ENCODE data around the gene TRIM23.

The TRIM23 gene

GRCh38 chr5:65566505-65566904 lies 57.6 kb downstream of the TRIM23 start:
- TF ChIP-seq ZFX (IDR thresholded peaks at IDR 0.05; ENCODE audit: borderline replicate concordance): no peak
- TF ChIP-seq CTCF (IDR thresholded peaks at IDR 0.05): no peak
- H3K27ac ChIP-seq: no peak overlapping the region

DNA sequence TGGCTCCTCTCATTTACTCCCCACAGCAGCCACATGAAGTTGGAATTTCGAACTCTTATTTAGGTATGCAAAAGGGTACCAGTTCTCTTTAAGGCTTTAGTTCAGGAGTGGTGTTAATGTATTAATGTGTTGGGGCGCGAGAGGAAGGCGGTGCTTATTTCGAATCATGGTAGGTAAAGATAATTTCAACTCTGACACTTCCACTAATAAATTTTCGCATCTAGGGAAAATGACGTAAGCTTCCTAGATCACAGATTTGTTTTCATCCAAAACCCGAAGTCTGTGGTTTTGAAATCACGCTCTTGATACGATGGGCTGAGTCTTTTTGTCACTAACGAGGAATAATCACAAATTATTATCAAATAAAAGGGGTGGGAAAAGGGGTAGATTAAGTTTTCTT lies 60.4 kb downstream of the TRIM23 start:
- no peak for TF ChIP-seq ZFX (IDR thresholded peaks at IDR 0.05; ENCODE audit: borderline replicate concordance)
- no peak for TF ChIP-seq CTCF (IDR thresholded peaks at IDR 0.05)

DNA sequence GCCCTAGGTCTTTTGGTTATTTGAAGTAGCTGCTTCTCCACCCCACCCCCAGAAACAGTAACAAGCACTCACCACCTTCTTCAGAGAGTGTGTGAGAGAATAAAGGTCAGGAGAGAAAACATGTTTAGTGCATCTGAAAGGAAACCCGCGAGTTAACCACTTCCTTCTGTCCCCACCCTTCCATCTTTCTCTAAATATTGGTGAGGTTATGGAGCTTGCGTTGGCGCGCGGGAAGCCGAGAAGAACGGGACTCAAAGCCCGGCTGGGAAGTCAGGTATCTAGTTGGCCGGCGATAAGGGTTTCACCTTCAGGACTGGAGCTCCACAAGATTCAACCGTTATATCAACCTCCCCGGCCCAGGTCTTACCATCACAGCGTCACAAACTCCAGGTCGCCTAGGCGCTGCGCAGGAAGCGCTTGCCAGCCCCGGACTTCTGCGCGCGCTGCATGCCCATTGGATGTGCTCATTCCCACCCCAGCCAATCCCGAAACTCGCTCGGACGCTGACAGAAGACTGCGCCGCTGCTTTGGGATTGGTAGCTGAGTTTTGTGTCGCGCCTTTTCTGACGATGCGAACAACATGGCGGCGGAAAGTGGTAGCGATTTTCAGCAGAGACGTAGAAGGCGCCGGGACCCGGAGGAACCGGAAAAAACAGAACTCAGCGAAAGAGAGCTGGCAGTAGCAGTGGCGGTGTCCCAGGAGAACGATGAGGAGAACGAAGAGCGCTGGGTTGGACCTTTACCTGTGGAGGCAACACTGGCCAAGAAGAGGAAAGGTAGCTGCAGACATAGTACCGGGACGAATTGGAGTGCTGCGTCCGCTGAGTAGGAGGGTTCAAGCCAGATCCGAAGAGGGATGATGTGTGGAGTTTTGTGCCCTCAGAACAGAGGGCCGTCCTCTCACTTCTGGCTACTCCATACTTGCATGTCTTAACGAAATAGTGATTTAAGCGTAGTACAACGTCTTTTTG lies 61.1 kb downstream of the TRIM23 start, which contains the start of the genes CENPK and PPWD1:
Gene CENPK (minus strand): TSS at position 438 of the 971 bp plus-strand sequence. CDS start 8,261 bp downstream, outside the sequence.
Gene PPWD1 (plus strand): TSS at position 566 of the 971 bp plus-strand sequence. CDS start 15 bp downstream, at position 581.
- no peak for TF ChIP-seq CTCF (IDR thresholded peaks at IDR 0.05)
- TF ChIP-seq ZFX (IDR thresholded peaks at IDR 0.05; ENCODE audit: borderline replicate concordance): no peak

More for the DNA sequence above, 60.4 kb downstream of the TRIM23 start:
- peak overlapping the region; percentile 82 for H3K27ac ChIP-seq

GRCh38 chr5:65556718-65557117 lies 67.4 kb downstream of the TRIM23 start:
- TF ChIP-seq ZFX (IDR thresholded peaks at IDR 0.05; ENCODE audit: borderline replicate concordance) (no peak), CTCF (IDR thresholded peaks at IDR 0.05) (no peak)
- H3K27ac ChIP-seq: no peak overlapping the region

More for the DNA sequence above, 61.1 kb downstream of the TRIM23 start, which contains the start of the genes CENPK and PPWD1:
- peak within 1 kb of the TSS; percentile 82 for H3K27ac ChIP-seq

- no peak overlapping the region for H3K27ac ChIP-seq
- no peak for TF ChIP-seq CTCF (IDR thresholded peaks at IDR 0.05)
- TF ChIP-seq ZFX (IDR thresholded peaks at IDR 0.05; ENCODE audit: borderline replicate concordance): no peak
Observed at GRCh38 chr5:65556181-65556580, 68.0 kb downstream of the TRIM23 start.

GRCh38 chr5:65555287-65555686 lies 68.8 kb downstream of the TRIM23 start:
- H3K27ac ChIP-seq: no peak overlapping the region
- TF ChIP-seq ZFX (IDR thresholded peaks at IDR 0.05; ENCODE audit: borderline replicate concordance): no peak
- TF ChIP-seq CTCF (IDR thresholded peaks at IDR 0.05): no peak

DNA sequence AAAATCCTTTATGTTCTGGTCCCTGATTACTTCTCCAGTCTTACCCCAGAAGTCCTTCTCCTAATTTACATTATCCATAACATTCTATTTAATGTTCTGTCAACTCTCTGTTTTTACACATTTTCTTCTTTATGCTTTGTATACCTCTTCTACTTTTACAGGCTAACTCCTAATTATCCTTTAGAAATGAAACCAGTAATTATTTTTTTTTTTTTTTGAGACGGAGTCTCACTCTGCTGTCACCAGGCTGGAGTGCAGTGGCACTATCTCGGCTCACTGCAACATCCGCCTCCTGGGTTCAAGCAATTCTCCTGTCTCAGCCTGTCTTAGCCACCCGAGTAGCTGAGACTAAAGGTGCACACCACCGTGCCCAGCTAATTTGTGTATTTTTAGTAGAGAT lies 70.2 kb downstream of the TRIM23 start:
- no peak overlapping the region for H3K27ac ChIP-seq
- no peak for TF ChIP-seq CTCF (IDR thresholded peaks at IDR 0.05)
- no peak for TF ChIP-seq ZFX (IDR thresholded peaks at IDR 0.05; ENCODE audit: borderline replicate concordance)

Measured in 22Rv1 (cell line).